Panc1 (cell line): ENCODE measurements around the gene KIF12. TPM values are rescaled to one million over a fixed set of nuclear protein-coding genes. Genes with fewer than 3 reads are reported as not detected.

Experiments
- ATAC-seq: fragments of 200-7000 bp; cut with Tn5 transposase; 2 replicates; pipeline ENCODE4 v1.9.1; 2020; ENCODE audit warnings: mild to moderate bottlenecking, moderate library complexity
- BruUV-seq: library from RNA; stranded (reverse); fragments of 400-500 nt; replicated peaks from 2 replicates; lab custom pipeline; 2021; lab: Mats Ljungman, UMichigan
- CTCF ChIA-PET: fragments of 300-600 bp; sonication (Branson Sonifier 250); formaldehyde crosslinking; loops from one replicate; lab custom pipeline; 2022; ENCODE audit warnings: antibody characterized with exemption; lab: Charles Lee
- POLR2A ChIA-PET: fragments of 300-600 bp; sonication (Branson Sonifier 250); formaldehyde crosslinking; loops from one replicate; lab custom pipeline; 2022; ENCODE audit warnings: antibody characterized with exemption; lab: Charles Lee
- DNase-seq: peaks from one replicate; pipeline ENCODE4 v3.0.0-alpha.2; 2010; ENCODE audit warnings: low read depth, low spot score
- H3K27ac ChIP-seq: 2 replicates; pipeline ENCODE4 v1.5.1; 2011; ENCODE audit warnings: mild to moderate bottlenecking, low read length, inconsistent platforms
- H3K27me3 ChIP-seq: fragments of 200-500 bp; sonication (Bioruptor generic); 2 replicates; pipeline ENCODE4 v1.6.0; 2014; ENCODE audit warnings: low read length, inconsistent platforms; ENCODE audit not compliant: control insufficient read depth, insufficient read depth
- H3K36me3 ChIP-seq: fragments of 200-500 bp; sonication (Bioruptor generic); 2 replicates; pipeline ENCODE4 v1.5.1; 2014; ENCODE audit warnings: inconsistent platforms, mild to moderate bottlenecking, low read length, moderate library complexity; ENCODE audit not compliant: control insufficient read depth, insufficient read depth
- H3K4me1 ChIP-seq: 2 replicates; pipeline ENCODE4 v1.5.1; 2011; ENCODE audit warnings: inconsistent platforms, mild to moderate bottlenecking, low read length, moderate library complexity; ENCODE audit not compliant: control insufficient read depth, insufficient read depth
- H3K4me3 ChIP-seq, 2 experiments: 2 replicates each; pipeline ENCODE4 v1.5.1; 2011 to 2012; ENCODE audit warnings: low read depth in 2 of 2, low read length in 2 of 2, mild to moderate bottlenecking in 2 of 2, inconsistent platforms in 1 of 2, moderate library complexity in 1 of 2
- H3K9me3 ChIP-seq: fragments of 200-500 bp; sonication (Bioruptor generic); 2 replicates; pipeline ENCODE4 v1.5.1; 2014; ENCODE audit warnings: low read depth, mild to moderate bottlenecking, inconsistent platforms, low read length, moderate library complexity; ENCODE audit not compliant: control insufficient read depth, insufficient read depth
- CTCF ChIP-seq: fragments of 450-650 bp; IDR thresholded peaks from 2 replicates; pipeline ENCODE4 v1.5.1; 2017; ENCODE audit warnings: mild to moderate bottlenecking
- POLR2AphosphoS5 ChIP-seq: IDR thresholded peaks from 2 replicates; pipeline ENCODE4 v1.6.1; 2012; ENCODE audit warnings: mild to moderate bottlenecking, low read depth, low read length, moderate library complexity
- REST ChIP-seq, 2 experiments: IDR thresholded peaks; 2 replicates each; pipeline ENCODE4 v1.6.1; 2011 to 2012; ENCODE audit warnings: low read depth in 2 of 2, control low read depth in 1 of 2, low read length in 1 of 2, mild to moderate bottlenecking in 1 of 2, moderate library complexity in 1 of 2; ENCODE audit not compliant: insufficient read depth in 1 of 2
- SIN3A ChIP-seq: IDR thresholded peaks from 2 replicates; pipeline ENCODE4 v1.6.1; 2012; ENCODE audit warnings: low read depth, mild to moderate bottlenecking, low read length, moderate library complexity, borderline replicate concordance; ENCODE audit not compliant: insufficient read depth
- TCF7L2 ChIP-seq: IDR thresholded peaks from 2 replicates; pipeline ENCODE4 v1.6.1; 2011; ENCODE audit warnings: mild to moderate bottlenecking, low read depth, low read length, inconsistent platforms
- in situ Hi-C: cut with HindIII; loops from 2 replicates; pipeline ENCODE4 v1.10.0; 2016; ENCODE audit warnings: low sequenced_read_pairs, low pct_unique_long_range_greater_than_20kb
- intact Hi-C: fragments of 100-400 bp; cut with micrococcal nuclease; formaldehyde crosslinking; loops from one replicate; pipeline ENCODE4 v1.10.0; 2022; ENCODE audit not compliant: unreplicated experiment
- total RNA-seq: library from RNA; stranded (reverse); gene quantifications from one replicate; pipeline ENCODE4 v1.2.1, GENCODE V29; 2021; ENCODE audit not compliant: unreplicated experiment

KIF12 gene
- total RNA-seq, 1 experiment from 2014 or later, result 0.87 TPM

GRCh38 chr9:114137831-114138230, 38.7 kb upstream of the KIF12 start:
- Histone ChIP-seq H3K4me1 (no peaks in the 10 kb centered on the region), H3K4me3 (no peak overlapping the region), H3K27ac (no peak overlapping the region), H3K9me3 (no peaks in the 10 kb centered on the region), H3K27me3 (no peaks in the 10 kb centered on the region), H3K36me3 (no peaks in the 10 kb centered on the region)
- intact Hi-C loops, result no loop called here
- TF ChIP-seq TCF7L2, result no peak
- no peak for TF ChIP-seq SIN3A
- no peak for TF ChIP-seq CTCF
- no peak for TF ChIP-seq REST (IDR thresholded peaks at IDR 0.05; ENCODE audit: insufficient read depth in 1 of 2, low read depth in 2 of 2, low read length in 1 of 2)
- no peak for TF ChIP-seq POLR2AphosphoS5
- in situ Hi-C loops, result no loop called here
- no peak for ATAC-seq
- no peak for DNase-seq
- CTCF ChIA-PET, result no interaction called here
- no TSS peak for BruUV-seq
- POLR2A ChIA-PET, result no interaction called here

- no TSS peak for BruUV-seq
- ChIA-PET CTCF (no interaction called here), POLR2A (no interaction called here)
- intact Hi-C loops (no loop called here), in situ Hi-C loops (no loop called here)
- no peaks in the 10 kb centered on the region for H3K4me1 ChIP-seq
- no peak overlapping the region for H3K4me3 ChIP-seq
- no peak overlapping the region for H3K27ac ChIP-seq
- no peaks in the 10 kb centered on the region for H3K27me3 ChIP-seq
- ATAC-seq, result no peak
- no peak for TF ChIP-seq POLR2AphosphoS5
- TF ChIP-seq TCF7L2, result no peak
- no peaks in the 10 kb centered on the region for H3K9me3 ChIP-seq
- H3K36me3 ChIP-seq, result no peaks in the 10 kb centered on the region
- no peak for DNase-seq
These were observed 35.8 kb upstream of the KIF12 start for GRCh38 chr9:114134827-114135396.

- Histone ChIP-seq H3K4me1 (no peaks in the 10 kb centered on the region), H3K9me3 (no peaks in the 10 kb centered on the region), H3K4me3 (no peak overlapping the region), H3K27me3 (no peaks in the 10 kb centered on the region), H3K36me3 (no peaks in the 10 kb centered on the region), H3K27ac (no peak overlapping the region)
- in situ Hi-C loops (no loop called here), intact Hi-C loops (no loop called here)
- CTCF ChIA-PET, result interaction anchor here (0.6 kb wide), 1 partner anchor 49 kb away, joined by 5 read pairs; no protein-coding TSS in a partner anchor
- POLR2A ChIA-PET, result interaction anchor here (1.0 kb wide), 1 partner anchor 14 kb away, joined by 3 read pairs; no protein-coding TSS in a partner anchor
- DNase-seq, result no peak
- no TSS peak for BruUV-seq
- TF ChIP-seq POLR2AphosphoS5, result no peak
- ATAC-seq, result no peak
These were observed 33.4 kb upstream of the KIF12 start for GRCh38 chr9:114132550-114132918.
